HepG2 (cell line): ENCODE data around the gene UNC13D. TPM values are rescaled to one million over a fixed set of nuclear protein-coding genes. Genes with fewer than 3 reads are reported as not detected.

Experiments
- ATAC-seq: fragments of 200-7000 bp; cut with Tn5 transposase; 3 replicates; pipeline ENCODE4 v1.9.1; 2020; ENCODE audit warnings: mild to moderate bottlenecking, moderate library complexity
- BruUV-seq: library from RNA; stranded (reverse); fragments of 400-500 nt; replicated peaks from 2 replicates; lab custom pipeline; 2021; lab: Mats Ljungman, UMichigan
- CTCF ChIA-PET: fragments of 300-600 bp; formaldehyde crosslinking; extraction: SDS; loops from one replicate; lab custom pipeline; 2021; ENCODE audit warnings: low total read pairs, inconsistent platforms, low intra/inter-chr PET ratio; lab: Yijun Ruan, JAX
- POLR2A ChIA-PET: fragments of 350-600 bp; sonication (Branson Sonifier 250); formaldehyde crosslinking; loops from one replicate; lab custom pipeline; 2020; ENCODE audit warnings: antibody characterized with exemption, inconsistent platforms; lab: Yijun Ruan, JAX
- DNase-seq: peaks from one replicate; pipeline ENCODE4 v3.0.0-alpha.2; 2015; ENCODE audit warnings: low spot score
- FAIRE-seq: peaks from 3 replicates; lab custom pipeline; 2011; peaks lifted over from hg19 to GRCh38; lab: Jason Lieb, UNC
- H2AFZ ChIP-seq: one replicate; pipeline ENCODE4 v1.6.1; 2011; ENCODE audit warnings: low read length, inconsistent platforms
- H3K27ac ChIP-seq: fragments of 300-600 bp; 3 replicates; pipeline ENCODE4 v1.8.0; 2011; ENCODE audit warnings: mixed run types, mild to moderate bottlenecking, mixed read lengths, low read length, inconsistent platforms; ENCODE audit not compliant: insufficient read depth; ENCODE audit errors: extremely low read length
- H3K27me3 ChIP-seq, 2 experiments: fragments of 200-600 bp in 1 of 2; 2 replicates in 1 of 2; 3 replicates in 1 of 2; pipeline versions ENCODE4 v1.6.0 to v1.8.0; 2011; ENCODE audit warnings: low read length in 2 of 2, mild to moderate bottlenecking in 2 of 2, moderate library complexity in 2 of 2, inconsistent platforms in 1 of 2; ENCODE audit not compliant: insufficient read depth in 2 of 2, control insufficient read depth in 1 of 2
- H3K36me3 ChIP-seq, 2 experiments: fragments of 200-600 bp in 1 of 2; replicated peaks in 1 of 2; 2 replicates in 1 of 2; 3 replicates in 1 of 2; pipeline versions ENCODE4 v1.5.1 to v1.8.0; 2011; ENCODE audit warnings: low read length in 2 of 2, inconsistent platforms in 1 of 2; ENCODE audit not compliant: insufficient read depth in 2 of 2, control insufficient read depth in 1 of 2
- H3K4me1 ChIP-seq: 2 replicates; pipeline ENCODE4 v1.5.1; 2012; ENCODE audit warnings: low read length, inconsistent platforms; ENCODE audit not compliant: insufficient read depth
- H3K4me2 ChIP-seq: 2 replicates; pipeline ENCODE4 v1.6.0; 2011; ENCODE audit warnings: low read depth, low read length, inconsistent platforms
- H3K4me3 ChIP-seq, 3 experiments: fragments of 200-600 bp in 1 of 3; sonication (generic), shearing (Covaris generic) in 1 of 3; replicated peaks in 1 of 3; 2 replicates each; pipeline ENCODE4 v1.5.1; 2011 to 2016; ENCODE audit warnings: low read length in 3 of 3, inconsistent platforms in 2 of 3, low read depth in 2 of 3, mild to moderate bottlenecking in 2 of 3, control low read depth in 1 of 3, mixed read lengths in 1 of 3; ENCODE audit not compliant: insufficient read depth in 1 of 3
- H3K79me2 ChIP-seq: one replicate; pipeline ENCODE4 v1.6.1; 2011; ENCODE audit warnings: low read length, inconsistent platforms; ENCODE audit not compliant: insufficient read depth
- H3K9ac ChIP-seq: 2 replicates; pipeline ENCODE4 v1.6.0; 2011; ENCODE audit warnings: mild to moderate bottlenecking, low read depth, low read length, inconsistent platforms; ENCODE audit not compliant: insufficient read depth
- H3K9me3 ChIP-seq: 2 replicates; pipeline ENCODE4 v1.5.1; 2012; ENCODE audit warnings: mild to moderate bottlenecking, low read length
- H4K20me1 ChIP-seq: 2 replicates; pipeline ENCODE4 v1.6.0; 2011; ENCODE audit warnings: inconsistent platforms, mild to moderate bottlenecking, low read length, moderate library complexity; ENCODE audit not compliant: insufficient read depth
- AGO1 ChIP-seq: fragments of 200-400 bp; formaldehyde crosslinking; IDR thresholded peaks from 2 replicates; pipeline ENCODE4 v1.6.1; 2017; ENCODE audit warnings: mild to moderate bottlenecking, low read depth, low read length, moderate library complexity; ENCODE audit not compliant: poor library complexity, severe bottlenecking
- AGO2 ChIP-seq: fragments of 200-400 bp; formaldehyde crosslinking; optimal IDR thresholded peaks from 2 replicates; pipeline ENCODE3; 2017; ENCODE audit warnings: mild to moderate bottlenecking, low read depth, low read length, moderate library complexity
- KMT2B ChIP-seq: IDR thresholded peaks from 2 replicates; pipeline ENCODE4 v1.6.1; 2016; ENCODE audit warnings: missing genetic modification reagents, missing compliant biosample characterization
- MAF1 ChIP-seq: sonication (generic); formaldehyde crosslinking; IDR thresholded peaks from 2 replicates; pipeline ENCODE4 v1.5.0; 2020; ENCODE audit warnings: missing genetic modification reagents, borderline replicate concordance
- NR3C1 ChIP-seq: sonication (generic); formaldehyde crosslinking; IDR thresholded peaks from 2 replicates; pipeline ENCODE4 v1.4.0; 2020; ENCODE audit warnings: missing genetic modification reagents
- TGIF2 ChIP-seq: IDR thresholded peaks from 2 replicates; pipeline ENCODE4 v1.6.1; 2016; ENCODE audit warnings: control low read depth, missing compliant biosample characterization
- ZBTB39 ChIP-seq: sonication (generic); formaldehyde crosslinking; IDR thresholded peaks from 2 replicates; pipeline ENCODE4 v1.5.0; 2020; ENCODE audit warnings: missing genetic modification reagents
- ZKSCAN1 ChIP-seq: fragments of 150-350 bp; IDR thresholded peaks from 2 replicates; pipeline ENCODE4 v1.6.1; 2014; ENCODE audit warnings: low read length
- ZNF260 ChIP-seq: sonication (generic); formaldehyde crosslinking; IDR thresholded peaks from 2 replicates; pipeline ENCODE4 v1.4.0; 2020; ENCODE audit warnings: missing genetic modification reagents, low read depth, mild to moderate bottlenecking, borderline replicate concordance
- ZNF33A ChIP-seq: sonication (generic); formaldehyde crosslinking; IDR thresholded peaks from 2 replicates; pipeline ENCODE4 v1.5.1; 2020; ENCODE audit warnings: missing genetic modification reagents, mild to moderate bottlenecking, moderate library complexity, borderline replicate concordance
- ZNF431 ChIP-seq: sonication (generic); formaldehyde crosslinking; IDR thresholded peaks from 2 replicates; pipeline ENCODE4 v1.9.0; 2022; ENCODE audit warnings: missing genetic modification reagents, low read depth, mild to moderate bottlenecking, borderline replicate concordance
- ZNF687 ChIP-seq: sonication (generic); formaldehyde crosslinking; IDR thresholded peaks from 2 replicates; pipeline ENCODE4 v1.5.1; 2020; ENCODE audit warnings: mild to moderate bottlenecking, missing genetic modification reagents, moderate library complexity
- ZNF883 ChIP-seq: sonication (generic); formaldehyde crosslinking; IDR thresholded peaks from 2 replicates; pipeline ENCODE4 v1.5.1; 2020; ENCODE audit warnings: mild to moderate bottlenecking, missing genetic modification reagents; ENCODE audit errors: not compliant biosample characterization
- WGBS: methylation state at CpG from one replicate; pipeline ENCODE4 v1.1.6; 2017; ENCODE audit warnings: low lambda C conversion rate; 5-methylcytosine and 5-hydroxymethylcytosine counted together
- in situ Hi-C: cut with HindIII; loops from 2 replicates; pipeline ENCODE4 v1.10.0; 2017; ENCODE audit warnings: low pct_unique_long_range_greater_than_20kb; ENCODE audit not compliant: extremely low pct_ligation_motif_present
- intact Hi-C: fragments of 100-400 bp; cut with micrococcal nuclease; formaldehyde crosslinking; loops from one replicate; pipeline ENCODE4 v1.10.0; 2022; ENCODE audit not compliant: unreplicated experiment
- polyA plus RNA-seq, 8 experiments: library from polyadenylated mRNA; depleted of rRNA in 3 of 8; stranded (reverse) in 7 of 8; unstranded in 1 of 8; fragments of >200 nt; fragmentation: Illumina TruSeq in 4 of 8; extraction: Trizol in 4 of 8; gene quantifications; 2 replicates each; pipeline versions ENCODE4 v1.2.1 to v1.2.3, GENCODE V29; 2011 to 2016; ENCODE audit warnings: low read depth in 4 of 8, missing spikeins in 1 of 8, mixed read lengths in 1 of 8; ENCODE audit not compliant: insufficient read depth in 1 of 8
- total RNA-seq, 5 experiments: library from RNA; depleted of rRNA; stranded (reverse); fragments of >200 nt; fragmentation: Illumina TruSeq; extraction: Trizol; gene quantifications; 2 replicates each; pipeline ENCODE4 v1.2.3, GENCODE V29; 2016; ENCODE audit warnings: low read depth in 1 of 5
- TF ChIP-seq, protein P1 (sequence below), 2 experiments: fragments of 450-650 bp in 1 of 2; sonication (generic) in 1 of 2; formaldehyde crosslinking; IDR thresholded peaks; 2 replicates each; pipeline versions ENCODE4 v1.5.0 to v1.8.0; 2020 to 2022; ENCODE audit warnings: mild to moderate bottlenecking in 1 of 2, missing genetic modification reagents in 1 of 2
- TF ChIP-seq, protein P2 (sequence below): sonication (generic); formaldehyde crosslinking; IDR thresholded peaks from 2 replicates; pipeline ENCODE4 v1.5.1; 2020; ENCODE audit warnings: mild to moderate bottlenecking, moderate library complexity, missing genetic modification reagents

UNC13D gene
- total and polyA plus RNA-seq, 2 of the 13 experiments (the other 11 are each of a cell fraction or from before 2014, with no cell fraction given) = 29.7 to 42.7 TPM

DNA sequence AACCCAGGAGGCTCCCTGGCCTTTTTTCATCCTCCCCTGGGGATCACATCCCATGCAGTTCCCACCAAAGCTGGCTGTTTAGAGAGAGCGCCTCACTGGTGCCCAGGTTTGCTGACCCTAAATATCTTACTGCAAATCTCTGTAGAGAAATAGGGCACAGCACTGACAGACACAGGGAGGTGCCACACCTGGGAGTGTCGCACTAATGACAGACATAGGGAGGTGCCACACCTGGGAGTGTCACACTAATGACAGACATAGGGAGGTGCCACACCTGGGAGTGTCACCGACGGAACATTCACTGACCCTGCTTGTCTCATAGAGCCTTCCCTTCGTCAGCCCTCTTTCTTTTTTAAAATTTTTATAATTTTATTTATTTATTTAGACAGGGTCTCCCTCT, 34.0 kb downstream of the UNC13D start (continued):
- TF ChIP-seq ZBTB39 (CRISPR knock-in tag) = no peak
- TF ChIP-seq ZNF431 (CRISPR knock-in tag) = no peak
- TF ChIP-seq ZNF33A (CRISPR knock-in tag) = no peak
- TF ChIP-seq, protein P1, sequence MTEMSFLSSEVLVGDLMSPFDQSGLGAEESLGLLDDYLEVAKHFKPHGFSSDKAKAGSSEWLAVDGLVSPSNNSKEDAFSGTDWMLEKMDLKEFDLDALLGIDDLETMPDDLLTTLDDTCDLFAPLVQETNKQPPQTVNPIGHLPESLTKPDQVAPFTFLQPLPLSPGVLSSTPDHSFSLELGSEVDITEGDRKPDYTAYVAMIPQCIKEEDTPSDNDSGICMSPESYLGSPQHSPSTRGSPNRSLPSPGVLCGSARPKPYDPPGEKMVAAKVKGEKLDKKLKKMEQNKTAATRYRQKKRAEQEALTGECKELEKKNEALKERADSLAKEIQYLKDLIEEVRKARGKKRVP (CRISPR knock-in tag; IDR thresholded peaks at IDR 0.05) = no peak
- TF ChIP-seq MAF1 = no peak
- no peak for TF ChIP-seq KMT2B (CRISPR knock-in tag)
- TF ChIP-seq ZKSCAN1 = no peak
- TF ChIP-seq NR3C1 (CRISPR knock-in tag) = no peak

DNA sequence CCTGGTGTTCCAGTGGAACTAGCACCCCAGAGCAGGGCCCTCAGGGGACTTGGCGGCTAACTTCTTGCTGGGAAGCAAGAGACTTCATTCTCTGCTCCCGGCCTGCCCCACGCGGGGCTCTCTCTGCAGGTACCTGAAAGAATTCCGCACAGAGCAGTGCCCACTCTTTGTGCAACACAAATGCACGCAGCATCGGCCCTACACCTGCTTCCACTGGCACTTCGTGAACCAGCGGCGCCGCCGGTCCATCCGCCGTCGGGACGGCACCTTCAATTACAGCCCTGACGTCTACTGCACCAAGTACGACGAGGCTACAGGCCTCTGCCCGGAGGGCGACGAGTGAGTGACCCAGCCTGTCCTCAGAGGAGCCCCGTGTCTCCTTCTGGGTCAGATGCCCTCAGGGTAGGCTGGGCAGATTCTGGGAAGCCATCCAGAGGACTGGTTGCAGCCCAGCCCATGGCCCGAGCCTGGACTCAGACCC, 34.5 kb downstream of the UNC13D start:
- WGBS = 96% methylated on average over 24 of the region's 24 CpGs
- Histone ChIP-seq H3K79me2 (peaks cover 7% of the 10 kb centered on the region), H3K9me3 (no peaks in the 10 kb centered on the region), H4K20me1 (no peaks in the 10 kb centered on the region), H3K4me3 (no peak overlapping the region), H3K27ac (no peak overlapping the region), H3K36me3 (peaks cover 44 to 59% of the 10 kb centered on the region in 2 experiments), H2AFZ (no peak overlapping the region), H3K27me3 (no peaks in the 10 kb centered on the region), H3K4me1 (no peaks in the 10 kb centered on the region), H3K4me2 (no peak overlapping the region), H3K9ac (no peak overlapping the region)
- DNase-seq (no peak), ATAC-seq (no peak), FAIRE-seq (no peak)
- BruUV-seq = no TSS peak
- in situ Hi-C loops (no loop called here), intact Hi-C loops (no loop called here)
- ChIA-PET POLR2A (no interaction called here), CTCF (no interaction called here)
- TF ChIP-seq AGO1 (no peak), ZNF883 (no peak), ZNF687 (CRISPR knock-in tag) (peak; percentile 16), ZNF260 (CRISPR knock-in tag) (no peak), AGO2 (peak; percentile 58), TGIF2 (no peak)
- TF ChIP-seq, protein P2, sequence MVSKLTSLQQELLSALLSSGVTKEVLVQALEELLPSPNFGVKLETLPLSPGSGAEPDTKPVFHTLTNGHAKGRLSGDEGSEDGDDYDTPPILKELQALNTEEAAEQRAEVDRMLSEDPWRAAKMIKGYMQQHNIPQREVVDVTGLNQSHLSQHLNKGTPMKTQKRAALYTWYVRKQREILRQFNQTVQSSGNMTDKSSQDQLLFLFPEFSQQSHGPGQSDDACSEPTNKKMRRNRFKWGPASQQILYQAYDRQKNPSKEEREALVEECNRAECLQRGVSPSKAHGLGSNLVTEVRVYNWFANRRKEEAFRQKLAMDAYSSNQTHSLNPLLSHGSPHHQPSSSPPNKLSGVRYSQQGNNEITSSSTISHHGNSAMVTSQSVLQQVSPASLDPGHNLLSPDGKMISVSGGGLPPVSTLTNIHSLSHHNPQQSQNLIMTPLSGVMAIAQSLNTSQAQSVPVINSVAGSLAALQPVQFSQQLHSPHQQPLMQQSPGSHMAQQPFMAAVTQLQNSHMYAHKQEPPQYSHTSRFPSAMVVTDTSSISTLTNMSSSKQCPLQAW (CRISPR knock-in tag) = no peak
